ENCODE measurements around the gene LRRN4CL. TPM values are rescaled to one million over a fixed set of nuclear protein-coding genes. Genes with fewer than 3 reads are reported as not detected.

LRRN4CL gene
- total RNA-seq, 1 donor from 2014 or later: 0.26 TPM

DNA sequence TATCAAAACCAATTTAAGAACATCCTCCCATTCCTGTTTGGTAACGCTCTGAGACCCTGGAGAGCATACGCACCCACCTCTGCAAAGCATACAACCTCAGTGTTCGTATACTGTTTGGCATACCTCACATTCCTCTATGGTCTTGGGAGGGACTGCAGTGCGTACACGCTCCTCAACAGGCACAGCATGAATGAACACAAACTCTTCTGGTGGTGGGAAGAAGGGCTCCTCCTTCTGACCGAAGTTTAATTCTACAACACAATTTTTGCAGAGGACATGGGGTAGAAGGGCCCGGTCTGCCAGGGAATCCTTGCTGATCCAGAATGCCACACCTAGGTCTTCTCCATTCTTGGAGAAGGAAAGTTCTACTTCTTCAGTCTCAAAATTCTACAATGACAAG is 32.7 kb upstream of the LRRN4CL start:
- no peak for FAIRE-seq
- no peak for DNase-seq (ENCODE audit: low read depth)
- no peaks in the 10 kb centered on the region for H3K27me3 ChIP-seq (ENCODE audit: control insufficient read depth, insufficient read depth, low read length)
- no peak overlapping the region for H3K4me3 ChIP-seq (ENCODE audit: low read depth, low read length)
- peaks cover 40% of the 10 kb centered on the region for H3K36me3 ChIP-seq (ENCODE audit: control insufficient read depth, insufficient read depth, low read length)
- TF ChIP-seq, protein P1, sequence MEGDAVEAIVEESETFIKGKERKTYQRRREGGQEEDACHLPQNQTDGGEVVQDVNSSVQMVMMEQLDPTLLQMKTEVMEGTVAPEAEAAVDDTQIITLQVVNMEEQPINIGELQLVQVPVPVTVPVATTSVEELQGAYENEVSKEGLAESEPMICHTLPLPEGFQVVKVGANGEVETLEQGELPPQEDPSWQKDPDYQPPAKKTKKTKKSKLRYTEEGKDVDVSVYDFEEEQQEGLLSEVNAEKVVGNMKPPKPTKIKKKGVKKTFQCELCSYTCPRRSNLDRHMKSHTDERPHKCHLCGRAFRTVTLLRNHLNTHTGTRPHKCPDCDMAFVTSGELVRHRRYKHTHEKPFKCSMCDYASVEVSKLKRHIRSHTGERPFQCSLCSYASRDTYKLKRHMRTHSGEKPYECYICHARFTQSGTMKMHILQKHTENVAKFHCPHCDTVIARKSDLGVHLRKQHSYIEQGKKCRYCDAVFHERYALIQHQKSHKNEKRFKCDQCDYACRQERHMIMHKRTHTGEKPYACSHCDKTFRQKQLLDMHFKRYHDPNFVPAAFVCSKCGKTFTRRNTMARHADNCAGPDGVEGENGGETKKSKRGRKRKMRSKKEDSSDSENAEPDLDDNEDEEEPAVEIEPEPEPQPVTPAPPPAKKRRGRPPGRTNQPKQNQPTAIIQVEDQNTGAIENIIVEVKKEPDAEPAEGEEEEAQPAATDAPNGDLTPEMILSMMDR (IDR thresholded peaks at IDR 0.05; ENCODE audit: insufficient read depth, low read length, severe bottlenecking): no peak

DNA sequence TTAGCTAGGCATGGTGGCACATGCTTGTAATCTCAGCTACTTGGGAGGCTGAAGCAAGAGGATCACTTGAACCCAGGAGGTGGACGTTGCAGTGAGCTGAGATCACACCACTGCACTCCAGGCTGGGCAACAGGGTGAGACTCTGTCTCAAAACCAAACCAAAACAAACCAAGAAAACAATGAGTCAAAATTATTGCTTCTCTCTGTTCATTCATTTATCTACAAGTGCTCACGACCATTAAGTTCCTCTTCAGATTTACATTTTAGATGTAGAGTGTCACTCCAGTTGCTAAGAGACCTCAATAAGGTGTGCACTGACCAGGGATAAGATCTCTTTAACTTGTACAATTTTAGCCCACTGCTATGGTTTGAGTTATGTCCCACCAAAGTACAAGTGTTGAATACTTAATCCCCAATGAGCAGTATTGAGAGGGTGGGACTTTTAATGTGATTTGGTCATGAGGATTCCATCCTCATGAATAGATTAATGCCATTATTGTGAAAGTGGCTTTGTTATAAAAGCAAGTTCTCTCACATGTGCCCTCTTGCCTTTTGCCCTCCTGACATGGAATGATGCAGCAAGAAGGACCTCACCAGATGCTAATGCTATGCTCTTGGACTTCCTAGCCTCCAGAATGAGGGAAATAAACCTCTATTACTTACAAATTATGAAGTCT is 30.1 kb upstream of the LRRN4CL start:
- FAIRE-seq (no peak), DNase-seq (ENCODE audit: low read depth) (no peak)
- TF ChIP-seq, protein P1 (IDR thresholded peaks at IDR 0.05; ENCODE audit: insufficient read depth, low read length, severe bottlenecking): no peak
- no peak overlapping the region for H3K4me3 ChIP-seq (ENCODE audit: low read depth, low read length)
- H3K27me3 ChIP-seq (ENCODE audit: control insufficient read depth, insufficient read depth, low read length): no peaks in the 10 kb centered on the region
- H3K36me3 ChIP-seq (ENCODE audit: control insufficient read depth, insufficient read depth, low read length): peaks cover 55% of the 10 kb centered on the region

DNA sequence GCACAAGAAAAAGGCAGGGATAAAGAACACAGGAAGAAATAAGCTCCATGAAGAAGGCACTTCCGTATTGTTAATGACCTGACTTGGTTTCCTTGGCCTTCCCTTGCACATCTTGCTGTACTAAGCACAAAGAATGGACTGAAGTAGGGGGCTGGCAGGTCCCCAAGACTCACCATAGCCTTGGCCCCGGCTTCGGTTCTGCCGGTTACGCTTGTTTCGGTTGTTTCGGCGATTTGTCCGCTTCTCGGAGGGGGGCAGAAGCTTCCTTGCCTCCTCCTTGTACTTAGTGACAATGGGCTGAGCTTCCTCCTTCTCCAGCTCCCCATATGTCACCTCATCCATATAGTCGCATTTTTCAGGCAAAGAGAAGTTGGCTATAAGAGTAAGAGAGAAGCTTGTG is 27.5 kb upstream of the LRRN4CL start:
- FAIRE-seq (no peak), DNase-seq (ENCODE audit: low read depth) (no peak)
- H3K36me3 ChIP-seq (ENCODE audit: control insufficient read depth, insufficient read depth, low read length): peaks cover 43% of the 10 kb centered on the region
- H3K4me3 ChIP-seq (ENCODE audit: low read depth, low read length): no peak overlapping the region
- no peaks in the 10 kb centered on the region for H3K27me3 ChIP-seq (ENCODE audit: control insufficient read depth, insufficient read depth, low read length)
- TF ChIP-seq, protein P1 (IDR thresholded peaks at IDR 0.05; ENCODE audit: insufficient read depth, low read length, severe bottlenecking): no peak

DNA sequence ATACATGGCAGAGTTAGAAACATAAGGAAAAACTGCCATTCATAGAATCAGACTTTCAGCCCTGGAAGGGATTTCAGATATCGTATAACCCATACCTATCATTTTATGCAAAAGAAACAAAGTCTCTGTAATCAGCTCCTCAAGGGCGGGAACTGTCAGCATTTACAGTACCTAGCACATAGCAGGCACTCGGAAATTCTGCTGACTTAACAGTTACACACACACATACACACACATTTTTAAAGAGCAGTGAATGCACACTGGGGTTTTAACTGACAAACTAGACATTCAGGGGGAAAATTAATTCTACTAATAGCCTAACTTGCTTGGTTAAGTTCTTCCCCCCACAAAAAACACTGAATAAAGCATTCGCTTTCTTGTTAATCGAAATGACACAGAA is 26.9 kb upstream of the LRRN4CL start:
- H3K4me3 ChIP-seq (ENCODE audit: low read depth, low read length): no peak overlapping the region
- H3K36me3 ChIP-seq (ENCODE audit: control insufficient read depth, insufficient read depth, low read length): peaks cover 39% of the 10 kb centered on the region
- no peak for DNase-seq (ENCODE audit: low read depth)
- FAIRE-seq: no peak
- TF ChIP-seq, protein P1 (IDR thresholded peaks at IDR 0.05; ENCODE audit: insufficient read depth, low read length, severe bottlenecking): no peak
- no peaks in the 10 kb centered on the region for H3K27me3 ChIP-seq (ENCODE audit: control insufficient read depth, insufficient read depth, low read length)

DNA sequence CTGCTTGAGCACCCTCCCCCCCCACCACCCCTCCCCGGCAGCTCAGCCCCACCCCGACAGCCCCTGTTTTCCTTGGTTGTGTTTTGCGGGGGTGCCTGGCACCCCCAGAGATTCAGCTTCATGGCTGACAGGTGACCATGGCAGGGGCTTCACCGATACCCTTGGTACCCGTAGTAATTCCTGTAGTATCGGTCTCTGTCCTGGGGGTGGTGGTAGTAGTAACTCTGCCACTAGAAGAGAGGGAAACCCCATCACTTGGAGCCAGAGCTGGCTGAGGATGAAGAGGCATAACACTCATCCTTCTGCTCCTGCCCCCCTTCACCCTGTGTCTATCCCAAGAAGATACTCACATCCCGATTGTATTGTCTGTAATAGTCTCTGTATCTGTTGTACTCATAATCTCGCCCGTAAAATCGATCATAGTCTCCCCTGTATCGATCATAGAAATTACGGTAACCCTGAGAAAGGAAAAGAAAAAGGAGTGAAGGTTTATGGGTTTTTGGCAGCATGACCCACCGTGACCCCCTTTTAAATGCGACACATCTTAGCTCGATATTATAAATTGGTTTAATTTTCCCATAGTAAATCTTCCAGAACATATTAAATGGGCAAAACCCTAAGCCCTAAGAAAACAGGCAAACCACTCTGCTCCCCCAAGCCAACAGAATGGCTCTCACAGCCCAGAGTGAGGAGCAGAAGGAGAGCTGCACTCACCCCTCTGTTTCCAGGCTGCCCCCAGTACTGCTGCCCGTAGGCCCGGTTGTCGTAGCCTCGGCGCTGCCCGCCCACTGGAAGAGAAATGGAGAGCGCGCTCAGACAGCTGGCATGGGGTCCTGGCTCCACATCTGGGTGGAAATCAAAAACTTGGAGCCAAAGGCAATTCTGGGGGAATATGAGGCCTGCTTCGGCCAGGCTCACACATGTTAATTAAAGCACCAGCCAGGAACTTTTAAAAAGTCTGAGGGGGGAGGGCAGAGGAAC is 26.1 kb upstream of the LRRN4CL start:
- no peak for DNase-seq (ENCODE audit: low read depth)
- TF ChIP-seq, protein P1 (IDR thresholded peaks at IDR 0.05; ENCODE audit: insufficient read depth, low read length, severe bottlenecking): no peak
- Histone ChIP-seq H3K27me3 (ENCODE audit: control insufficient read depth, insufficient read depth, low read length) (no peaks in the 10 kb centered on the region), H3K4me3 (ENCODE audit: low read depth, low read length) (no peak overlapping the region), H3K36me3 (ENCODE audit: control insufficient read depth, insufficient read depth, low read length) (peaks cover 37% of the 10 kb centered on the region)
- FAIRE-seq: no peak

Data from bronchial epithelial cell (primary cell).